Measurements from ENCODE around the gene MED20. TPM values are rescaled to one million over a fixed set of nuclear protein-coding genes. Genes with fewer than 3 reads are reported as not detected.

MED20 gene
- total and polyA plus RNA-seq, 8 donors = 5.3 to 13.1 (median 8.7) TPM

DNA sequence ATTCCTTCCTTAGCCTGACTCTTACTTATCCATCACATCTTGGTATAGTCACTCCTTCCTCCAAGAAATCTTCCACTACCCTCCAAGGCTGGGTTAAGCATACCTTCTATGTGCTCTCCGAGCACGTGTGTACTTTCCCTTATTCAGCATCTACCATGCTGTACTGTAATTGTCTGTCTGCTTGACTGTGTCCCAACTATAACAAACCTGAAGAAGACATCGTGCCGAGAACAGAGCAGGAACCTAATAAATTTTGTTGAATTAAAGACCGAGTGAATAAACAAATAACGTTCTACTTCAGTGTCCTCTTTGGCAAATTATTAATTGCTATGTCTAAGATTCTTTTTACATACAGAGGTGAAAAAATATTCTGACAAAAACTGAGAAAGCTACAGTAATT is 61.6 kb downstream of the MED20 start:
- Histone ChIP-seq H3K9me3 (no peaks in the 10 kb centered on the region), H3K4me1 (no peaks in the 10 kb centered on the region), H3K27ac (no peak overlapping the region), H3K27me3 (no peaks in the 10 kb centered on the region), H3K4me3 (no peak overlapping the region), H3K36me3 (no peaks in the 10 kb centered on the region)
- 89 to 91% methylated on average over 6 of the region's 6 CpGs for WGBS, 2 donors
- no peak for ATAC-seq
- no peak for DNase-seq
- intact Hi-C loops (cut with DNase I) = loop anchor here in 1 of 3 donors (10.0 kb wide), 1 partner anchor 75 kb away; no protein-coding TSS in a partner anchor
- no peak for FAIRE-seq
- TF ChIP-seq, protein P1, sequence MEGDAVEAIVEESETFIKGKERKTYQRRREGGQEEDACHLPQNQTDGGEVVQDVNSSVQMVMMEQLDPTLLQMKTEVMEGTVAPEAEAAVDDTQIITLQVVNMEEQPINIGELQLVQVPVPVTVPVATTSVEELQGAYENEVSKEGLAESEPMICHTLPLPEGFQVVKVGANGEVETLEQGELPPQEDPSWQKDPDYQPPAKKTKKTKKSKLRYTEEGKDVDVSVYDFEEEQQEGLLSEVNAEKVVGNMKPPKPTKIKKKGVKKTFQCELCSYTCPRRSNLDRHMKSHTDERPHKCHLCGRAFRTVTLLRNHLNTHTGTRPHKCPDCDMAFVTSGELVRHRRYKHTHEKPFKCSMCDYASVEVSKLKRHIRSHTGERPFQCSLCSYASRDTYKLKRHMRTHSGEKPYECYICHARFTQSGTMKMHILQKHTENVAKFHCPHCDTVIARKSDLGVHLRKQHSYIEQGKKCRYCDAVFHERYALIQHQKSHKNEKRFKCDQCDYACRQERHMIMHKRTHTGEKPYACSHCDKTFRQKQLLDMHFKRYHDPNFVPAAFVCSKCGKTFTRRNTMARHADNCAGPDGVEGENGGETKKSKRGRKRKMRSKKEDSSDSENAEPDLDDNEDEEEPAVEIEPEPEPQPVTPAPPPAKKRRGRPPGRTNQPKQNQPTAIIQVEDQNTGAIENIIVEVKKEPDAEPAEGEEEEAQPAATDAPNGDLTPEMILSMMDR (IDR thresholded peaks at IDR 0.05) = no peak

DNA sequence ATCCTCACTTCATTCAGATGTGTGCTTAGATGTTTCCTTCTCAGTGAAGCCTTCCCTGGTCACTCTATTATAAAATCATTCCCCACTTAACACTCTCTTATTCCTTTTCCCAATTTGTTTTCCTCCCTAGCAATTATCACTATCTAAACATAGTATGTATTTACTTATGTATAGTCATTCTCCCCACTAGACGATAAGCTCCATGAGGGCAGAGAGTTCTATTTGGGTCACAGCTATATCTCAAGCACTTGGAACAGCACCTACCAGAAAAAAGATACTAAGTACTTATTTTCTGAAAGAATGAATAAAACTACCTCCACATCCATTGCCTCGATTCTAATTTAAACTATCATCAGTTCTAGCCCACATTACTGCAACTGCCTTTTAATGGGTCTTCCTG is 62.2 kb downstream of the MED20 start:
- intact Hi-C loops (cut with DNase I) = loop anchor here in 1 of 3 donors (10.0 kb wide), 1 partner anchor 76 kb away; no protein-coding TSS in a partner anchor
- no peaks in the 10 kb centered on the region for H3K9me3 ChIP-seq
- H3K4me3 ChIP-seq = no peak overlapping the region
- TF ChIP-seq, protein P1 (IDR thresholded peaks at IDR 0.05) = no peak
- ATAC-seq (no peak), FAIRE-seq (no peak), DNase-seq (no peak)
- no peaks in the 10 kb centered on the region for H3K36me3 ChIP-seq
- 77 to 81% methylated on average over 2 of the region's 2 CpGs for WGBS, 2 donors
- H3K27me3 ChIP-seq = no peaks in the 10 kb centered on the region
- H3K27ac ChIP-seq = no peak overlapping the region
- H3K4me1 ChIP-seq = no peaks in the 10 kb centered on the region

Other genes starting within 250 kb of the MED20 start
- gene TFEB, start 185.5 kb downstream of the MED20 start, total RNA-seq = 10 to 100 TPM in 3 of 6 donors, 1 to 10 TPM in 3; 6.5 to 16.2 (median 10.1) TPM
- gene TFEB, start 185.5 kb downstream of the MED20 start, polyA plus RNA-seq = 10 to 100 TPM; 27.4 to 49.4 TPM
- 10 to 100 TPM in 1 of 6 donors, 1 to 10 TPM in 5; 1.0 to 24.4 (median 3.2) TPM for gene PGC, start 173.7 kb downstream of the MED20 start, total RNA-seq
- gene PGC, start 173.7 kb downstream of the MED20 start, polyA plus RNA-seq = 10 to 100 TPM in 1 of 2 donors, 1 to 10 TPM in 1; 1.5 to 33.6 TPM
- 1 to 10 TPM; 2.1 to 5.2 (median 2.7) TPM for gene FRS3, start 141.2 kb downstream of the MED20 start, total RNA-seq
- 1 to 10 TPM; 6.6 to 7.8 TPM for gene FRS3, start 141.2 kb downstream of the MED20 start, polyA plus RNA-seq
- gene PRICKLE4, start 140.4 kb downstream of the MED20 start, total RNA-seq = 1 to 10 TPM in 4 of 6 donors, under 1 TPM in 2; 0.88 to 5.7 (median 1.3) TPM
- gene PRICKLE4, start 140.4 kb downstream of the MED20 start, polyA plus RNA-seq = 1 to 10 TPM; 2.6 to 2.7 TPM
- gene TOMM6, start 133.4 kb downstream of the MED20 start, total RNA-seq = 10 to 100 TPM; 48.6 to 86.2 (median 66.8) TPM
- gene TOMM6, start 133.4 kb downstream of the MED20 start, polyA plus RNA-seq = 100 to 1,000 TPM; 123 to 196 TPM
- gene USP49, start 25.8 kb downstream of the MED20 start, total RNA-seq = 1 to 10 TPM in 5 of 6 donors, under 1 TPM in 1; 0.98 to 2.4 (median 1.4) TPM
- gene USP49, start 25.8 kb downstream of the MED20 start, polyA plus RNA-seq = 1 to 10 TPM; 1.5 TPM
- 10 to 100 TPM in 1 of 6 donors, 1 to 10 TPM in 5; 4.7 to 18.6 (median 8.2) TPM for gene BYSL, start 360 bp upstream of the MED20 start, total RNA-seq
- gene BYSL, start 360 bp upstream of the MED20 start, polyA plus RNA-seq = 10 to 100 TPM; 10.2 to 12.8 TPM
- gene CCND3, start 20.7 kb upstream of the MED20 start, total RNA-seq = 10 to 100 TPM; 14.2 to 41.3 (median 20.8) TPM
- gene CCND3, start 20.7 kb upstream of the MED20 start, polyA plus RNA-seq = 10 to 100 TPM; 32.5 to 56.6 TPM
- 10 to 100 TPM in 3 of 6 donors, 1 to 10 TPM in 3; 7.5 to 16.8 (median 9.8) TPM for gene TAF8, start 129.4 kb upstream of the MED20 start, total RNA-seq
- 1 to 10 TPM; 4.8 to 7.8 TPM for gene TAF8, start 129.4 kb upstream of the MED20 start, polyA plus RNA-seq
- gene C6orf132, start 221.5 kb upstream of the MED20 start, total RNA-seq = 10 to 100 TPM; 10.5 to 21.6 (median 15.6) TPM
- 10 to 100 TPM in 1 of 2 donors, 1 to 10 TPM in 1; 6.1 to 16.7 TPM for gene C6orf132, start 221.5 kb upstream of the MED20 start, polyA plus RNA-seq

Data from pancreas (tissue), 10 donors.